Ovary (tissue), 3 donors: ENCODE measurements around the gene OGFRL1.

ENCODE experiments used
- CTCF ChIP-seq, 3 donors: fragments of 450-650 bp in 2 of 3; fragments of 200-600 bp in 1 of 3; IDR thresholded peaks; one replicate each; pipeline versions ENCODE4 v1.5.1 to v1.8.0; 2016 to 2022; ENCODE audit warnings: antibody characterized with exemption in 3 of 3, mild to moderate bottlenecking in 1 of 3
- POLR2A ChIP-seq: fragments of 450-650 bp; IDR thresholded peaks from one replicate; pipeline ENCODE4 v1.6.1; 2017; ENCODE audit warnings: antibody characterized with exemption, mild to moderate bottlenecking, moderate library complexity
- donor health status: DM: no; HTN: no; CAD: no.

GRCh38 chr6:71248878-71249544 lies 39.6 kb upstream of the OGFRL1 start:
- TF ChIP-seq CTCF (IDR thresholded peaks at IDR 0.05) (no peak), POLR2A (no peak)
